GM19025 (cell line): ENCODE results near the gene WDR46.
A peak's percentile ranks its signal among the peaks of the same experiment; 100 is the strongest.
"Not testable (repeated sequence)": the region's sequence is repeated elsewhere in the genome, so short reads cannot be mapped to it uniquely, and the experiment has no call there.

Experiments
- ATAC-seq: cut with Tn5 transposase; IDR thresholded peaks from one replicate; pipeline ENCODE4 v1.9.1; 2021; ENCODE audit warnings: mild to moderate bottlenecking, low read depth, moderate library complexity; ENCODE audit not compliant: unreplicated experiment

WDR46 gene

DNA sequence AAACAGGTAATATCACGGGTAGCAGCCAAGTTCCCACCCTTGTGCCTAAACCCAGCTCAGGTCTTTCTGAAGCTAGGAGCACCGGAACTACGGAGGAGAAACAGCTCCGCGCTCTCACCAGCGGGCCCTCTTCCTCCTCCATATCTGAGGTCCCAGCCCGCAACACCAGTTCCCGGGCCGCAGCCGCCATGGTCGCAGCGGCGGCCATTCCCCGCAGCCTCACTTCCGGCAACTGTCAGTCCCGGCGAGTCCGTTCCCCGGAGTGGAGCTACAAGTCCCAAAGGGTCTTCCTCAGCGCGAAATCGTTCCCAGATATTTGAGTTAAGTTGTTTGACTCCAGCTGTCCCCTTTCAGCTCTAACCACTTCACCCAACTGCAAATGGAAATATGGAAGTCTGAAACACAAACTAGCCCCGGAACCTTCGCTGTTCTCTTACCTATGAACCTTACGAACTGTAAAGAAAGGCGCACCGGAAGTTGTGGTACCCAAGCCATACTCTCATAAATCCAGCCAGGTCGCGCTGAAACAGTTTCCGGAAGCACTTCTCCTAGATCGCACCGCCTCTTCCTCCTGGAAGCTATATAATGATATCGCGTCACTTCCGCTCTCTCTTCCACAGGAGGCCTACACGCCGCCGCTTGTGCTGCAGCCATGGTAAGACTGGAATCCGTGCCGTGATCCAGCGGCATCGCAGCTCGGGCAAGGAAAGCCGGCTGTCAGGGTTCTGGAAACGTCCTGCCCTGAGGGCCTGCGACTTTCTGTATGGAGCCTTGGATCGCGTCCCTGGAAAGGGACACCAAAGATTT, 17.4 kb downstream of the WDR46 start, which contains the start of the genes RPS18 and VPS52:
Gene RPS18, plus strand, starts transcription at position 608 of the 807 bp plus-strand sequence. Its CDS starts 45 bp downstream, at position 653.
Gene VPS52, minus strand, starts transcription at position 409 of the 807 bp plus-strand sequence. Its CDS starts 201 bp downstream, at position 208.
- ATAC-seq: peak; percentile 63

DNA sequence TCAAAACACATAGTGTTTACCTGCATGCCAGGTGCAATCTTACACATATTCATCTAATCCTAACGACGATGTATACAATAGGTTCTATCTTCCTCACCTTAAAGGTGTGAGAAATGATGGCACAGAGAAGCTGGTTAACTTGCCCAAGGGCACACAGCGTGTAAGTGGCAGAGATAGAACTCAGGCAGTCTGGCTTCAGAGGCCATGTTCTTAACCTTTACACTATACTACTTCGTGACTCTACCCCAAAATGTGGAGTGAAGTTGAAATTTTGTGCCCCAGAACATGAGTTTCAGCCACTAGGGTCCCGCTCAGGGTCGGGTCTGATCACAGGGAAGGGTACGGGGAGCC, 17.9 kb downstream of the WDR46 start:
- peak; percentile 20 for ATAC-seq

- no peak for ATAC-seq
Observed at GRCh38 chr6:33264015-33264414, 25.0 kb downstream of the WDR46 start.

- not testable (repeated sequence) for ATAC-seq
Observed at GRCh38 chr6:33262490-33262889, 26.5 kb downstream of the WDR46 start.

DNA sequence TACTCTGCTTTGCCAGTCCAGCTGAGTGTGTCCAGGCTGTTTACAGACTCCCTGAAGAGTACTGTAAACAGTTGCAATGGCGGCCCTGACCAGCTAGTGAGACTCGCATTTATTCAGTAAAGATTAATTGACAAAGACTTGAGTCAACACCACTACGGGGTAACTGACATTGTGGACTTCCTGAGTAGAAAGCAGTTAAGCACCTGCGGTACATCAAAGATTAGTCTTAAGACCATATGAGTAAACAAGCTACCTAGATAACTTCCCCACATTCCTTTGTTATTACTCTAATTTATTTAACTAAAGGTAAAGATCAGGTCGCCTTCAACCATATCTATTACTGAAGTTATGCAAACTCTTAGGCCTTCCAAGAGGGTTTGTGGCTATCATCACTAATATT, 30.0 kb downstream of the WDR46 start:
- ATAC-seq: no peak

DNA sequence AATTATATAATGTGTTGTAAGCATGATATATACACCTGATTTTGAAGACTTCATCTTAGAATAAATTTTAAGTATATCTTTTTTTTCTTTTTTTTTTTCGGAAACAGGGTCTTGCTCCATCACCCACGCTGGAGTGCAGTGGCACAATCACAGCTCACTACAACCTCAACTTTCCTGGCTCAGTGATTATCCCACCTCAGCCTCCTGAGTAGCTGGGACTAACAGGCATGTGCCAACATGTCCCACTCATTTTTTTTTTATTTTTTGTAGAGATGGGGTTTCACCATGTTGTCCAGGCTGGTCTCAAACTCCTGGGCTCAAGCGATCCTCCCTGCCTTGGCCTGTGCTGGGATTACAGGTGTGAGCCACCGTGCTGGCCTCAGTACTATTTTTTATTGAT, 34.4 kb downstream of the WDR46 start:
- no peak for ATAC-seq

DNA sequence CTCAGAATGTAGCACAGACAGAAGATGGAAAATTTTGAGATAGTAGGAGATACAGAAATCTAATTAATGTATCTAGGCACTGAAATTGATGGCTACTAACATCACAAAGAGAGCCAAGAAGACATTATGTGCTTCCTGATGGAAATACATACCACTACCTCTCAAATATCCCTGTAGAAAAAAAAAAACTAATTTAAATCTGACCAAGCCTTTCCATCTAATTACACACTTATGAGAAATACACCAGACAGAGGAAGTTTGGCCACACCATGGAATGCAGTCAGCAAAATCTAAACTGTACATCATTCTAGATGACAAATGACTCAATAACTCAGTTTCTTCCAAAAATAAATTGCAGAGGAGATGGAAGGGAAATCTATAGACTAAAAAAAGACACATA, 36.3 kb downstream of the WDR46 start:
- ATAC-seq: no peak

DNA sequence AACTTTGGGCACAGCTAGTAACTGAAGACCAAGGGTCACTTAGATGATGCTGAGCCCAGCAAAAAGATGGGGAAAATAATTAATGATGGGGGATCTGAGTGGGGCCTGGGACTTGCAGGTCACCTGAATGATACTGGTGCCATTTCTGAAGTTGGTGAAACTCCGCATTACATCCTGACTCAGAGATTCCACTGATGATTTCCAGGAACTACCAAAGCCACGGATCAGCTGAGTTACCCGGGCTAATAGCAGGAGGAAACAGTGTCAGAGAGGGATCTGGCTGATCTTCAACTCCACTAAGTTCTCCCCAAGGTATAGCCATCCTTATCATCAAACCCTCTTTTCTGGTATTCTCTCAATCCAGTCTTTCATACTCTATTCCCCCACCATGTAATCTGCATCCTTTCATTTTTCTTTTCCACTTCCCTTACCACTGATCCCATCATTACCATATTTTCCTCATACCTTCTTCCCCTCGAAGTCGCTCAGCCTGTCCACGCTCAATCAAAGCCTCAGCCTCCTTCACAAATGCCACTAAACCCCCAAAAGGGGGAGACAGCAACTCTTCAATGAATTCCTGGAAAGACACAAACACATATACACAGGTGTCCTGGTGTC, 37.5 kb downstream of the WDR46 start:
- ATAC-seq: no peak

DNA sequence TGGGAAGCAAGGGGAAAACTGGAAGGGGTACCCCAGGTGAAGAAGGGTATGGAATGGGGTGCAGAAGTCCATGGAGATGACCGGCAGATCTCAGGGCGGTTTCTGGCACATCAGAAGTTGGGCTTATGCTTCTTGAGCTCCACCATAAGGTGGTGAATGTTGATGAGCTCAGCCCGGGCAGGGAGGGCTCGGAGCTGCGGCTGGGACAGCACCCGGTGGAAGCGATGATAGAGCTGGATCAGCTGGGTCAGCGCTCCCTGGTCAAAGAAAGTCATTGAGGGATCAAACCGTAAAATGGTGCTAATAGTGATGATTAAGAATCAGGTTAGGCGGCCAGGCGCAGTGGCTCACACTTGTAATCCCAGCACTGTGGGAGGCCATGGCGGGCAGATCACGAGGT, 38.3 kb downstream of the WDR46 start:
- no peak for ATAC-seq

- ATAC-seq: no peak
Observed at GRCh38 chr6:33249732-33250630, 39.1 kb downstream of the WDR46 start.

DNA sequence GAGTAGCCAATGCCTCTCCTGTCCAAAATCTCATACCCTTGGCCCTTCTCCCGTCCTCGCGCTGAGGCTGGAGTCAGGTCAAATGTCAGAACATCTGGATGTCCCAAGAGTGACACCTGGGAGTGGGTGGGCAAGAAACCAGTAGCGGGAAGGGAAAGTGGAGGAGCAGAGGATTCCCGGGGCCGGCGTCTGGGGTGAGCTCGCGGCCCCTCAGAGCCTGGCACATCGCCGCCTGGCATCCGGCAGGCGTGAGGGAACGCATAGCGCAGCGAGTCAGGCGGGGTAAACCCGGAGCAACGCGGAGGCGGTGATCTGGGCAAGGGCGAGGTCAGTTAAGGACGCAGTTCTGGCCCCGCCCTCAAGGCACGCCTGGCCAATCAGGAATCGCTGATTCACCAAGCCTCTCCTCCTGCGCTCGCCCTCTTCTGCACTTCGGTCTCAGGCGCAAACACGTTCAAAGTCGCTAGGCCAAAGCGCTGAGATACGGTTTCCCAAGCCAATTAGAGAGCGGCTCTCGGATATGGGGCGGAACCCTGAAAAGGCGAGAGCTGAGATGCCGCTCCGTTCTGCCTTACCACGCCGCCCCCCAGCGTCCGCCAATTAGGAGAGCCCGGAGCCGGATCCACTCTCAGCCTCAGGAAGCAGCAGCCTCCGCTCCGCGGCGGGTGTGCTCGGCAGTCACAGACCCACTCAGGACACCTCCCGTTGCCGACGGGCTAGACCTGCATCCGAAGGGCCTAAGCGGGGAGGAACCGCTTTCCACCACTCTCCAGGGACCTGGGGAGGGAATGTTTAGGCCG, 39.9 kb downstream of the WDR46 start:
- peak; percentile 92 for ATAC-seq

DNA sequence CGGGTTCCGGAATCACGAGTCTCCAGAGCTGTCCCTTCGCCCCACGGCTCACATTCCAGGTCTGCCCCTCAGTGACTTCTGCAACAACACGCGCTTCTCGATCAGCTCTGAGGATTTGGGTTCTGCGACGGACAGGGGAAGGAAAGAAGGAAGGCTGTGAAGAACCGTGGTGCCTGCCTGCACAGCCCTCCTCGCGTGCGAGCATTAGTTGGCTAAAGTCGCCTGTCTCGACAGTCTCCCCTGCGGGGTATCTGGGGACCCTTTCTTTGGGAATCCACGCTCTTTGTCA, 40.5 kb downstream of the WDR46 start:
- ATAC-seq: no peak

GRCh38 chr6:33247977-33248642, 40.9 kb downstream of the WDR46 start:
- ATAC-seq: no peak

GRCh38 chr6:33243476-33243875, 45.6 kb downstream of the WDR46 start:
- ATAC-seq: no peak

DNA sequence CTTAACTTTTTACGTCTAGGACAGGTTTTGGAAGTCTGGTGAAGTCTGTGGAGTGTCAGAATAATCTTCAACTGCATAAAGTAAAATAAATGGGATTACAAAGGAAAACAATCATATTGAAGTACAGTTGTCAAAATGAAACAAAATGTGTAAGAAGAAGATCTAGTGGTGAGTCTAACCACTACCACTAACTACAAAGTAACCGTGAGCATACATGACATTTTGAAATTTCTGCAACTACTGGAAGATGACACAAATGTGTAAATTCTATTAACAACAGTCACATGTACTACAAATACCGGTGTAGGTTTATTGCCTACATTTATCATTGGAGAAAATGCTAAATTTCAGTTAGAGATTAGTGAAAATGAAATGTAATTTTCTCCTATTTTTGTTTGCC, 47.1 kb downstream of the WDR46 start:
- no peak for ATAC-seq

- ATAC-seq: no peak
Observed at GRCh38 chr6:33237741-33238140, 51.3 kb downstream of the WDR46 start.

GRCh38 chr6:33236852-33237251, 52.2 kb downstream of the WDR46 start:
- no peak for ATAC-seq

DNA sequence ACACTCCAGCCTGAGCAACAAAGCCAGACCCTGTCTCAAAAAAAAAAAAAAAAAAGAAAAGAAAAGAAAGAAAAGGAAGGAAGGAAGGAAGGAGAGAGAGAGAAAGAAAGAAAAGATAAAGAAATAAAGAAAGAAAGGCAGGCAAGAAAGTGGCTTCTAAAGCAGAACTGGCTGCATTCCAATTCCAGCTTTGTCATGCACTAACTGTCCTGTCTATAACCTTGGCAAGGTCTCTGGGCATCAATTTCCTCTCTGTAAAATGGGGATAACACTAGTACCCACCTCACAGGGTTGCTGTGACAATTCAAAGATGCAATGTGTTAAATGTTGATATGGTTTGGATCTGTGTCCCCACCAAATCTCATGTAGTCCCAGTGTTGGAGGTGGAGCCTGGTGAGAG, 52.7 kb downstream of the WDR46 start:
- ATAC-seq: no peak

GRCh38 chr6:33235221-33235634, 53.8 kb downstream of the WDR46 start:
- no peak for ATAC-seq
